Endothelial cell of umbilical vein (primary cell): ENCODE data around the gene TNNT3.

Experiments used
- CTCF ChIP-seq, 2 donors: IDR thresholded peaks; 1 replicate in 1 of 2; 2 replicates in 1 of 2; pipeline ENCODE4 v1.5.1; 2011; ENCODE audit warnings: low read length in 2 of 2, mild to moderate bottlenecking in 2 of 2, moderate library complexity in 2 of 2, control low read depth in 1 of 2, inconsistent platforms in 1 of 2, low read depth in 1 of 2; ENCODE audit not compliant: insufficient read depth in 1 of 2; ENCODE audit errors: extremely low read depth in 1 of 2
- EZH2 ChIP-seq: IDR thresholded peaks from 2 replicates; pipeline ENCODE4 v1.6.1; 2012; ENCODE audit warnings: borderline replicate concordance, low read depth, mild to moderate bottlenecking, moderate library complexity, low read length, inconsistent platforms; ENCODE audit not compliant: severe bottlenecking
- FOS ChIP-seq: IDR thresholded peaks from 2 replicates; pipeline ENCODE4 v1.6.1; 2011; ENCODE audit warnings: mild to moderate bottlenecking, low read length, moderate library complexity, borderline replicate concordance; ENCODE audit not compliant: insufficient read depth
- JUN ChIP-seq: IDR thresholded peaks from 2 replicates; pipeline ENCODE4 v1.6.1; 2011; ENCODE audit warnings: borderline replicate concordance, low read depth; ENCODE audit not compliant: insufficient read length, insufficient read depth
- MYC ChIP-seq: IDR thresholded peaks from one replicate; pipeline ENCODE4 v1.6.1; 2011; ENCODE audit warnings: mild to moderate bottlenecking, low read depth, low read length
- POLR2A ChIP-seq: IDR thresholded peaks from 2 replicates; pipeline ENCODE4 v1.6.1; 2012; ENCODE audit warnings: low read depth, mild to moderate bottlenecking, control low read depth, low read length
- POLR2AphosphoS5 ChIP-seq: IDR thresholded peaks from 2 replicates; pipeline ENCODE4 v1.6.1; 2012; ENCODE audit warnings: low read depth, mild to moderate bottlenecking, control low read depth, low read length, moderate library complexity; ENCODE audit not compliant: insufficient read depth
- TF ChIP-seq, protein P1 (sequence below): IDR thresholded peaks from 2 replicates; pipeline ENCODE4 v1.6.1; 2011; ENCODE audit not compliant: insufficient read depth, insufficient read length

- no peak for TF ChIP-seq POLR2A
- TF ChIP-seq CTCF (IDR thresholded peaks at IDR 0.05; ENCODE audit: extremely low read depth in 1 of 2, insufficient read depth in 1 of 2, low read depth in 1 of 2, low read length in 2 of 2) = no peak
- no peak for TF ChIP-seq EZH2
- TF ChIP-seq POLR2AphosphoS5 = no peak
- TF ChIP-seq, protein P1, sequence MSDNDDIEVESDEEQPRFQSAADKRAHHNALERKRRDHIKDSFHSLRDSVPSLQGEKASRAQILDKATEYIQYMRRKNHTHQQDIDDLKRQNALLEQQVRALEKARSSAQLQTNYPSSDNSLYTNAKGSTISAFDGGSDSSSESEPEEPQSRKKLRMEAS = no peak
- no peak for TF ChIP-seq MYC
- no peak for TF ChIP-seq FOS
- TF ChIP-seq JUN = no peak
These were observed 19.6 kb downstream of the TNNT3 start for GRCh38 chr11:1939006-1939625.
